Immature natural killer cell (primary cell): ENCODE results near the gene DKK2. TPM values are rescaled to one million over a fixed set of nuclear protein-coding genes. Genes with fewer than 3 reads are reported as not detected.

Source experiments
- DNase-seq, 3 donors: peaks; one replicate each; pipeline ENCODE4 v3.0.0; 2022; ENCODE audit warnings: mixed read lengths in 1 of 3
- H3K27ac Mint-ChIP-seq, 6 donors: one replicate each; pipeline ENCODE4 v1.8.0; 2020; ENCODE audit warnings: mixed read lengths in 6 of 6, mild to moderate bottlenecking in 5 of 6, inconsistent platforms in 4 of 6, moderate library complexity in 3 of 6
- H3K27me3 Mint-ChIP-seq, 3 donors: one replicate each; pipeline ENCODE4 v1.8.0; 2020 to 2021; ENCODE audit warnings: low read depth in 3 of 3, mild to moderate bottlenecking in 3 of 3, mixed read lengths in 3 of 3, moderate library complexity in 3 of 3, inconsistent platforms in 1 of 3
- H3K36me3 Mint-ChIP-seq, 3 donors: one replicate each; pipeline ENCODE4 v1.8.0; 2020; ENCODE audit warnings: mixed read lengths in 3 of 3, inconsistent platforms in 2 of 3, mild to moderate bottlenecking in 2 of 3
- H3K4me1 Mint-ChIP-seq, 2 donors: one replicate each; pipeline ENCODE4 v1.8.0; 2020; ENCODE audit warnings: inconsistent platforms in 2 of 2, mild to moderate bottlenecking in 2 of 2, mixed read lengths in 2 of 2, moderate library complexity in 1 of 2
- H3K4me3 Mint-ChIP-seq, 5 donors: one replicate each; pipeline ENCODE4 v1.8.0; 2020; ENCODE audit warnings: mild to moderate bottlenecking in 5 of 5, mixed read lengths in 5 of 5, inconsistent platforms in 3 of 5, moderate library complexity in 3 of 5
- H3K9me3 Mint-ChIP-seq, 6 donors: one replicate each; pipeline ENCODE4 v1.8.0; 2020; ENCODE audit warnings: mild to moderate bottlenecking in 6 of 6, mixed read lengths in 6 of 6, inconsistent platforms in 4 of 6, moderate library complexity in 3 of 6
- polyA plus RNA-seq, 3 donors: library from polyadenylated mRNA; unstranded; fragments of 300-500 nt; fragmentation: Illumina TruSeq; gene quantifications; one replicate each; pipeline ENCODE4 v1.2.3, GENCODE V29; 2021

Gene DKK2
- polyA plus RNA-seq, 3 donors from 2014 or later, result not detected

DNA sequence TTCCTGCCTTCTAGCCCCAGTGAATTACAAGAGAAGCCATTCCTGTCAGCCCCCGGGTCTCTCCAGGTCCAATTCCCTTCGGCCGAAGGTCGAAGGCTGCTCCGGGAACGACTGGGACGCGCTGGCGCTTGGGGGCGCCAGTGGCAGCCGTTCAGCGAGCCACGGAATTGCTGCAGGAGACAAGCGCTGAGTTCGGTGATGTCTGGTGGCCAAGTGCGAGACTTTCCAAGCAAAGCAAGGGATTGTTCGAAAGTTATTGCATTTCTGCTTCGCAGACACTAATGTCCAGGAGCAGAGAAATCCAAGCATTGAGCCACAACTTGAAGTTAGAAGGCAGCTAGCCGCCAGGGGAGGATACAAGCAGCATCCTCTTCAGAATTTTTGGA is 1.1 kb upstream of the DKK2 start:
- peaks cover 0 to 3% (median 0%) of the 10 kb centered on the region in 3 donors for H3K36me3 Mint-ChIP-seq
- H3K4me1 Mint-ChIP-seq, result peaks cover 9 to 19% of the 10 kb centered on the region in 2 donors
- peaks cover 12 to 17% (median 17%) of the 10 kb centered on the region in 3 donors for H3K27me3 Mint-ChIP-seq
- H3K4me3 Mint-ChIP-seq, result peak overlapping the region in 2 of 5 donors; percentile 78 to 87
- peak in 1 of 3 donors; percentile 3 for DNase-seq
- peaks cover 5 to 39% (median 8%) of the 10 kb centered on the region in 6 donors for H3K9me3 Mint-ChIP-seq
- no peak overlapping the region for H3K27ac Mint-ChIP-seq

DNA sequence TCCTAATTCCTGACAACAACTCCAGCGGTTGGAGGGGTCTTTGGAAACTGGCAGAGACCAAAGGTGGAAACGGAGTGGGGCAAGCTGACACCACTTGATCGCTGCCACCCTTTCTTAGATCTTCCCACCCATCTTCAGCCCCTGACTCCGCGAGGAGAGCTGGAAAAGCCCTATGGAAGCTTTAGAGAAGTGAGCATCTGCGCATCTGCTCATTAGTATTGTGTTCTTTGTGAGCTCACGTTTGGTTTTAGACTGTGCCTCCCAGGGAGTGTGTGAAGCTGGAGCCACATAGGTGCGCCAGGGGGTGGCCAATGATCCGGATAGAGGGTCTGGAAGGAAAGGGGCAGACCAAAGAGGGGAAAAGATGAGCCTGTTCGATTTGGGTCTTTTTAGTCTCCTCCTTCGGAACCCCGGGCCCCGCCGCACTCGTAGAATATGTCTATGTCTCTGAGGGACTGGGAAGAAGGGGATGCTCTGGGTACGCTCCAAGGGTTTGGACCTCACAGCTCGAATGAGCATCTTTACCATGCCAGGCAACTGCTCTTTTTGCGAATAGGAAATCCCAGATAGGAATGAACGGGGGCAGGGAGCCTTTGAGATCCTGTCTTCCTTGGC is 578 bp upstream of the DKK2 start:
- peak overlapping the region; percentile 9 to 87 (median 74) for H3K4me3 Mint-ChIP-seq
- H3K4me1 Mint-ChIP-seq, result peaks cover 9 to 19% of the 10 kb centered on the region in 2 donors
- peaks cover 5 to 39% (median 8%) of the 10 kb centered on the region in 6 donors for H3K9me3 Mint-ChIP-seq
- no peak for DNase-seq
- H3K27ac Mint-ChIP-seq, result no peak overlapping the region
- peaks cover 12 to 17% (median 17%) of the 10 kb centered on the region in 3 donors for H3K27me3 Mint-ChIP-seq
- peaks cover 0 to 3% (median 0%) of the 10 kb centered on the region in 3 donors for H3K36me3 Mint-ChIP-seq

DNA sequence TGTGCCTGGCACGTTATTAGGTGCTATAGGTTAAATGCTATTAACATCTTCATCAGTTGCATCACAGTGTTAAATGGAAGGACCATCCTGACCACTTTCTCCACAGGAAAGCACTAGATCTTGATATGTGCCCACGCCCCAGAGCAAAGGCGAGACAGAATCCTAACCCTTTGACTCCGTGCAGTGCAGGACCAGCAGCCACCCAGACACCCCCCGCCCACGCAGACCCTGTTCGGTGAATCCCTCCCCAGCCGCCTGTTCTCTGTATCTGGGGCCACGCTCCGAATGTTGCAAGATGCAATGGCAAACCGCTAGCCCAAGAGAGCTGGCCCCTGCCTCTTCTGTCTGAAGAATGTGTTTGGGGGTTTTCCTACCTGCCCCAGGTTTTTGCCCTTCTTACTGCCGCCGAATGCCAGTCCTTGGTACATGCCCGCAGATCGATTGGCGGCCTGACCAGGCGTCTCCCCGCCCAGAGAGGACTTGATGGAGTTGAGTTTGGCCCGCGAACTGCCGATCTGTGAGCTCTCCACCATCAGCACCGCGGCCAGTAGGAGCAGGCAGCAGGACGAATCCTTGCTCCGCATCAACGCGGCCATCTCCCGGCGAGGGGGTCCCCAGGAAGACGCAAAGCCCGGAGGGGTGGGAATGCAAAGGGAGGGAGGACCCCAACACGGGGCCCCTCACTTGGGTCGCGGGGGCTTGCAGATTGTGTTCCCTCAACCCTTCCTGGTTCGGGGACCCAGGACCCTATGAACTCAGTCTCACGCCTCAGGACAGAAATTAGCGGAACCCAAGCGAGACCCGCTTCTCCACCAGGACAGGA is 906 bp downstream of the DKK2 start:
- Mint-ChIP-seq H3K27ac (no peak overlapping the region), H3K9me3 (peaks cover 5 to 30% (median 8%) of the 10 kb centered on the region in 6 donors), H3K36me3 (peaks cover 0 to 3% (median 0%) of the 10 kb centered on the region in 3 donors), H3K4me1 (peaks cover 9 to 19% of the 10 kb centered on the region in 2 donors), H3K4me3 (peak overlapping the region; percentile 35 to 87 (median 51)), H3K27me3 (peaks cover 15 to 17% (median 17%) of the 10 kb centered on the region in 3 donors)
- no peak for DNase-seq

DNA sequence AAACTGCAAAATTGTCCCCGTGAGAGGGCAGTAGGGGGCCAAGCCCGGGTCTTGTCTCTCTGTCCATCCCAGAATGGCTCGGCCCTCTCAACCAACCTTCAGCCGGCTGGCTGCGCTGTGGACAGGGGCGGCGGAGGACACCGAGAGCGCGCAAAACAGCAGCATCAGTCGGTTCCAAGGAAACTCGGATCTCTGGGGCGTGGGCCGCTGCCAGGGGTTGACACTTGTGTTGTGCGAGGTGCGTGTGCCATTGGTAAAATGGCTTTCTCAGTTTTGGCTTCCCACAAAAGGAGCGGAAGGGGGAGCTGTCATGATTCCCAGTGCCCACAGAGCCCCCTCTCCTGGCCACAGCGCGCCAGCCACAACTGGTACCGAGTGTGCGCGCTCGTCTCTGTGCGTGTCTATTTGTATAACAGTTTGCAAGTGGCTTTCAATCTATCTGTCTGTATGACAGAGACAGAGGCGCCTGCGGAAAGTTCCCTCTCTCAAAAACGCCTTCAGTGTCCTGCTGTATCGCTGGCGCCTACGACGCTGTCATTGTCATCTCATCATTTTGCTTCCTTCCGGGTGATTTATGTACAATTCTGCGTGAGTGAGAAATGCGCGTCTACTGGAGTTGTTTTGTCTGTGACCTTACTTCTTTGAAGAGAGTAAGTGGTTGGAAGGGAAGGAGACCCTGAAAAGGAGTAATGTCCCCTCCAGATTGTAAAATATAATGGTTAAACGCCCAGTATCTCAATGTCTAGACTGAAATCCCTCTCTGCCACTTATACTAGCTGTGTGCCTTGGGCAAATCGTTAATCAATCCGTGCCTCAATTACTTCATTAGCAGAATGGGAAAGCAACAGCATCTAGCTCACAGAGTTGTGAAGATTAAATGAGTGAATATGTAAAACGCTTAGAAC is 1.8 kb downstream of the DKK2 start:
- peak in 1 of 3 donors; percentile 9 for DNase-seq
- H3K27me3 Mint-ChIP-seq, result peaks cover 15 to 17% (median 17%) of the 10 kb centered on the region in 3 donors
- peak overlapping the region in 1 of 6 donors; percentile 23 for H3K27ac Mint-ChIP-seq
- peaks cover 0 to 3% (median 0%) of the 10 kb centered on the region in 3 donors for H3K36me3 Mint-ChIP-seq
- peaks cover 9 to 19% of the 10 kb centered on the region in 2 donors for H3K4me1 Mint-ChIP-seq
- H3K4me3 Mint-ChIP-seq, result peak overlapping the region; percentile 35 to 87 (median 51)
- H3K9me3 Mint-ChIP-seq, result peaks cover 5 to 30% (median 8%) of the 10 kb centered on the region in 6 donors

DNA sequence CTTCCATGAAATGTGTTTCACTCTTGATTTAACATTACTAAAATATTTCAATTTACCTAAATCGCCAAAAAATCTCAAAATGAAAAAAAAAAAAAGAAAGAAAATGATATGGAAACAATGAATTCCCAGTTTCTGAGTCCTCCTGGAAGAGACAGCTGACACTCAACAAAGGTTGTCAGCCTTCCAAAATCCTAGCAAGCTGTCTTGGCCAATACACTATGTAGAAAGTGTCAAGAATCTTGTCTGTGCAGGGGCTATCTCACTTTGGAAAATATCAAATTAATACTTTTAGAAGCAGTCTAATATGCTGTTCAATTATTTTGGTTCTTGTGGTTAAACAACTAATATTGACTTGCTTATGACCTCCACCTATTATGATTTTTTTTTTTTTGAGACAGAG is 8.7 kb downstream of the DKK2 start:
- no peak for DNase-seq
- H3K27ac Mint-ChIP-seq, result no peak overlapping the region
- H3K4me3 Mint-ChIP-seq, result no peak overlapping the region
- H3K36me3 Mint-ChIP-seq, result no peaks in the 10 kb centered on the region
- peaks cover 0 to 3% (median 2%) of the 10 kb centered on the region in 3 donors for H3K27me3 Mint-ChIP-seq
- H3K4me1 Mint-ChIP-seq, result no peaks in the 10 kb centered on the region
- H3K9me3 Mint-ChIP-seq, result peaks cover 0 to 8% (median 4%) of the 10 kb centered on the region in 6 donors

DNA sequence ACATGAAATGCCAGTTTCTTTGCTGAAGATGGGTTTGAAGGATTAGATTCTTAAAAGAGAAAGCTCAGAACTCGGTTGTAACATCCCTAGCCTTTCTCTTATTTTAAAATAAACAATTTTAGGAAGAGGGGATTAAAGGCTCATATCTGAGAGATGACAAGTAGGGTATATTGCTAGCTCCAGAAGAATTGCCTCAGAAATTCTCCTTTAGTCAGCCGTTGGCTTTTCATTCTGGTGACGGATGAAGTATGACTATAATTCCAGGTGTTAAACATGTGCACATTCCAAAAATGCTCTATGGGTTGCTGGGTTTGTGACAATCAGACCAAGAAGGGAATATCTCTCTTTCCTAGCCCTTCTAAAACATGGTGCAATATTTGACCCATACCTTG is 17.8 kb downstream of the DKK2 start:
- Mint-ChIP-seq H3K9me3 (peaks cover 0 to 3% (median 0%) of the 10 kb centered on the region in 6 donors), H3K4me1 (no peaks in the 10 kb centered on the region), H3K27ac (no peak overlapping the region), H3K4me3 (no peak overlapping the region), H3K27me3 (no peaks in the 10 kb centered on the region), H3K36me3 (no peaks in the 10 kb centered on the region)
- DNase-seq, result no peak

DNA sequence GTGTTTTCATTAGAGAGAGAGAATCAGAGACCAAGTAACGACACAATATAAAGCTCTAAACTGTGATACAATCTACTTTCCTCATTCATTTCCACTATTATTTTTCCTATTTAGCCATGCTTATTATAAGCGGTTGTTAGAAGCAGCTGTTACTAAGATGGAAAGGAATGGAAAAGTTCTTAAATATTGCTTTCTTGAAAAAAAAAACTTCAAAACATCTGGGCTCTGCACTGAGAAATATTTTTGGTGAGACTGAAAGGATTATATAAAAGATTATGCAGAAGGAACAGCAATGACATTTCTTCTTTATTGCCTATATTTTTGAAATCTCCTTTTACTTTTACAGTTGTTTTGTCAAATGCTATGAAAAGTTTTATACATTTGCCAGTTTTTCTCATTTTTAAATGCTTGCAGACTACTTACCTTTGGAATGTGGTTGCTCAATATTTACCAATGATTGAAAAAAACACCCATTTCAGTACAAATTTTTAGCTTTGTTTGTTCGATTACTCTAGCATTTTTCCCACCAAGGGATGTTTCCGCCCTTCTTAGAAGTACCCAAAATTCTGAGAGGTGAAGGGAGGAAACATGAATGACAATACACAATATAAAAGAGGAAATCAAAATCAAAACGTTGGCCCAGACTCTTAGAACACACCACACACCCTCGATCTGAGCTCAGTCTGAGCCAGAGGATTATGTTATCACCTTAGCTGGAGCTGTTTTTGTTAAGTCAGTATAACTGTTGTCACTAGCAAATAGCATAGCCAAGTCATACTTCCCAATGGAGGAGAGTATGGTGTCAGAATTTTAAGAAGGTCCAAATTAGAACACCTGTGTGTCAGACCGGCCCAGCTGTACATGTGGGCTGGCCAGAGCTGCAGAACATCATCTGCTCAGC is 18.4 kb downstream of the DKK2 start:
- DNase-seq, result no peak
- peaks cover 0 to 3% (median 0%) of the 10 kb centered on the region in 6 donors for H3K9me3 Mint-ChIP-seq
- H3K4me3 Mint-ChIP-seq, result no peak overlapping the region
- no peaks in the 10 kb centered on the region for H3K27me3 Mint-ChIP-seq
- no peaks in the 10 kb centered on the region for H3K4me1 Mint-ChIP-seq
- no peaks in the 10 kb centered on the region for H3K36me3 Mint-ChIP-seq
- no peak overlapping the region for H3K27ac Mint-ChIP-seq

DNA sequence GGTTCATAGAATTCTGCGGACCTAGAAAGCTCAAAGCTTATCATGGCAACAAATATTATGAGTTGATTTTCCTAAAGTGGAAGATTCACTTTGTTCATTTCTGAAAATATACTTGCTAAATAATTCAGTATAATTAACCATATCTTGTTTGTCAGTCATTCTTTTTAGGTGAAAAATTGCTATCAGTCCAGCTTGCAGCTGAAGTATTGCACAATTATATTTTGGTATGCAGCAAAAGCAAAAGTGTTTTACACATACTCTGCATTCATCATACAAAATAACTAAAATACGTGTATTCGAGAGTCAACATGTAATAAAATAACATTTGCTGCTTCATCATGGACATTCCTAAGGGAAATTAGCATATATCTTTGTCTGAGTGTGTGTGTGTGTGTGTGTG is 24.8 kb downstream of the DKK2 start:
- DNase-seq, result no peak
- no peak overlapping the region for H3K27ac Mint-ChIP-seq
- H3K27me3 Mint-ChIP-seq, result no peaks in the 10 kb centered on the region
- H3K36me3 Mint-ChIP-seq, result no peaks in the 10 kb centered on the region
- H3K4me3 Mint-ChIP-seq, result no peak overlapping the region
- peaks cover 0 to 5% (median under 1%) of the 10 kb centered on the region in 6 donors for H3K9me3 Mint-ChIP-seq
- no peaks in the 10 kb centered on the region for H3K4me1 Mint-ChIP-seq

DNA sequence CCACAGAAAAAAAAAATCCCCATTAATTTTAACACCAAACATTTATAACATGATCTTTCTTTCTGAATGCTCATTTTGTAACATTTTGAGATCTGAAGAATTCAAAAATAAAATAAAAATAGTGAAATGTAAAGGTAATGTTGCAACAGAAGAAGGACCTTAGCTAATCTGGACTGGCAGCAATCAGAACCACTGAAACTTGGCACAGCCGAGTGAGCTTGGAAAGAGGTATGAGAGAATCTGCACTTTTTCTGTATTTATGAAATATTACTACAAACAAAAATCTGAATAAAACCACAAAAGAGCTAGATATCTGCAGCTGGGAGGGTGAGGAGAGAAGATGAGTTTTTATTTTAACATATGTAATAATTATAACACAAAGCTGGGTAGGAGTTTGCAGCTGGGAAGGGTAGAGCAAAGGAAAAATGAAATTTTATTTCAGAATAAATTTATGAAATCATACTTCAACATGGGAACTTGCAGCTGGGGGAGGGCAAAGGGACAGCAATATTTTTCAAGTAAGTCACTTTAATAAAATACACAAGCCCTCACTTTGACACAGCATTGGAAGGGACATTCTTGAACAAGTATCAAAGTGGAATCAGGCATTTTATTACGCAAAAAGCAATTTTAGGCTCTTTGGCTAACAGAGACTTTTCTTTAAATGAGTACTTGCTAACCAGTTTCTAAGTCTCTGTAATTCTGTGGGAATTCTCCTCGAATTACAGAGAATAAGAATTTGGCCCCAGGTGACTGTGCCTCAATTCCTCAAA is 26.7 kb downstream of the DKK2 start:
- DNase-seq, result no peak
- Mint-ChIP-seq H3K4me1 (no peaks in the 10 kb centered on the region), H3K9me3 (peaks cover 0 to 8% (median 2%) of the 10 kb centered on the region in 6 donors), H3K4me3 (no peak overlapping the region), H3K27me3 (no peaks in the 10 kb centered on the region), H3K36me3 (no peaks in the 10 kb centered on the region), H3K27ac (no peak overlapping the region)

DNA sequence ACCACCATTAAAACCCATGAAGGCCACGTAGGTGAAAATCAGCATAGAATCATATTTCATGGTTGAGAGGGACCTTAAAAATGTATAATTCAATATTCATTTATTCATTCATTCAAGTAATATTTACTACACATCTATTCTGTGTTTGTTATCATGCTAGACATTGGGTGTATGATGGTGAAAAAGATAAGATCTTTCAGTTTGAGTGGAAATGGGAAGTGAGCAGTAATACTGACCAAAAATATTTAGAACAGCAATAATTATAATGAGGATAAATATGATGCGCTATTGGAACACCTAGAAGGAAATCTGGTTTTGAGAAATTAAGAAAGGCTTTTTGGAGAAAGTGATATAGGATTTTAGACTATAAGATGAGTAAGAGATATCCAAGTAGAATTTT is 28.0 kb downstream of the DKK2 start:
- H3K4me1 Mint-ChIP-seq, result no peaks in the 10 kb centered on the region
- DNase-seq, result no peak
- no peaks in the 10 kb centered on the region for H3K27me3 Mint-ChIP-seq
- H3K4me3 Mint-ChIP-seq, result no peak overlapping the region
- peaks cover 0 to 10% (median 6%) of the 10 kb centered on the region in 6 donors for H3K9me3 Mint-ChIP-seq
- H3K36me3 Mint-ChIP-seq, result no peaks in the 10 kb centered on the region
- H3K27ac Mint-ChIP-seq, result no peak overlapping the region

DNA sequence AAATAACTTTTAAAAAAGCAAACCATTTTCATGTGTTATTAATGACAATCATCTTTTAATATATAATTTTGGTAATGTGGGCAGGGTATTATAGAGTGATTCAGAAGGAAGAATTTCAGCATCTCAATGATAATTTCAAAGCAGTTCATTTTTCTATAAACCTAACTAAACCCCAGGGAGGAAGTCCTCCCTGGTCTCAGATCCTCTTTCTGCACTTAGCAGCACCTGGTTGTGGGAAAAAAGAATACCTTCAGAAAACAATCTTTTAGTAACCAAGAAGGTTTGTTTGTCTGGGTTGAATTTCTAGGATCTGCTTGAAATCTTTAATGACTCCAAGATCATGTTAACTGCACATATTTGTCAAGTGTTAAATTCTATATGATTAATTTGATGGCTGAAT is 29.9 kb downstream of the DKK2 start:
- Mint-ChIP-seq H3K36me3 (no peaks in the 10 kb centered on the region), H3K4me1 (no peaks in the 10 kb centered on the region), H3K9me3 (peaks cover 0 to 10% (median 8%) of the 10 kb centered on the region in 6 donors), H3K4me3 (no peak overlapping the region), H3K27ac (no peak overlapping the region), H3K27me3 (no peaks in the 10 kb centered on the region)
- no peak for DNase-seq

DNA sequence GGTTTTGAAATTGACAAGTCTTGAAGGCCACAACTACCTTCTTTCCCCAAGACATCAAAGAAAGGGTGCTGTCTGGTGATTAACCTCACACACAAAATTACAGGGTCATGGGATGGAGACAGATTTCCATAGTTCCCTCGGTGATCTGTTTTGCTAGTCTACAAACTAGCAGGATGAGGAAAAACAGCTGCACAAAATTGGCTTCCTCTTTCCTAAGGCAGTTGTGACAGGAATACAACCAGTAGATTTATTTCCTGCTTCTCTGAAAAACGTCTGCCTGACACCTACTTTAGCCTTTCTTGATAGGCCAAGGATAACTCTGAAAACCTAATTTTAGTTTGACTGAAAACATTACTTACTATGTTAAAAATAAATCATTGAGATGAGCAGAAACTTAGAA is 39.6 kb downstream of the DKK2 start:
- H3K27ac Mint-ChIP-seq, result no peak overlapping the region

More for the DNA sequence above, 39.6 kb downstream of the DKK2 start:
- H3K27me3 Mint-ChIP-seq, result no peaks in the 10 kb centered on the region
- DNase-seq, result no peak
- peaks cover 0 to 8% (median 5%) of the 10 kb centered on the region in 6 donors for H3K9me3 Mint-ChIP-seq
- H3K4me3 Mint-ChIP-seq, result no peak overlapping the region
- no peaks in the 10 kb centered on the region for H3K4me1 Mint-ChIP-seq
- H3K36me3 Mint-ChIP-seq, result no peaks in the 10 kb centered on the region
